Vagina (tissue), 2 donors: Measurements from ENCODE around the gene IL25. TPM values are rescaled to one million over a fixed set of nuclear protein-coding genes. Genes with fewer than 3 reads are reported as not detected.
"Not testable (repeated sequence)": the region's sequence is repeated elsewhere in the genome, so short reads cannot be mapped to it uniquely, and the experiment has no call there.

Source experiments
- DNase-seq, 2 donors: peaks; one replicate each; pipeline ENCODE4 v3.0.0-alpha.2; 2017; ENCODE audit errors: extremely low spot score in 2 of 2
- H3K27ac ChIP-seq: fragments of 200-600 bp; sonication (generic); one replicate; pipeline ENCODE4 v1.5.1; 2019
- H3K27me3 ChIP-seq: fragments of 200-600 bp; sonication (generic); one replicate; pipeline ENCODE4 v1.5.1; 2019
- H3K36me3 ChIP-seq, 2 donors: fragments of 200-600 bp; sonication (generic); one replicate each; pipeline ENCODE4 v1.5.1; 2017 to 2019
- H3K4me1 ChIP-seq: fragments of 200-600 bp; sonication (generic); one replicate; pipeline ENCODE4 v1.5.1; 2019
- H3K4me3 ChIP-seq, 2 donors: fragments of 200-600 bp; sonication (generic); 1 replicate in 1 of 2; 2 replicates in 1 of 2; pipeline ENCODE4 v1.5.1; 2016 to 2019
- H3K9me3 ChIP-seq: fragments of 200-600 bp; sonication (generic); one replicate; pipeline ENCODE4 v1.5.1; 2019
- CTCF ChIP-seq, 3 experiments: fragments of 450-650 bp in 2 of 3; fragments of 200-600 bp in 1 of 3; sonication (generic) in 1 of 3; IDR thresholded peaks; one replicate each; pipeline ENCODE4 v1.5.1; 2017 to 2019; ENCODE audit warnings: antibody characterized with exemption in 3 of 3, mild to moderate bottlenecking in 2 of 3, moderate library complexity in 2 of 3
- POLR2A ChIP-seq, 2 donors: fragments of 450-650 bp; IDR thresholded peaks; one replicate each; pipeline ENCODE4 v1.6.1; 2017; ENCODE audit warnings: antibody characterized with exemption in 2 of 2, mild to moderate bottlenecking in 2 of 2, moderate library complexity in 2 of 2
- POLR2AphosphoS5 ChIP-seq, 2 donors: sonication (generic); formaldehyde crosslinking; IDR thresholded peaks; one replicate each; pipeline ENCODE4 v1.9.0; 2017; ENCODE audit warnings: antibody characterized with exemption in 2 of 2, mild to moderate bottlenecking in 2 of 2, low read depth in 1 of 2; ENCODE audit not compliant: insufficient read depth in 1 of 2
- intact Hi-C: fragments of 100-400 bp; cut with DNase I; formaldehyde crosslinking; loops from one replicate; pipeline ENCODE4 v1.15.1; 2023
- total RNA-seq: library from RNA; depleted of rRNA; stranded (reverse); fragments of >200 nt; gene quantifications from one replicate; pipeline ENCODE4 v1.2.3, GENCODE V29; 2016

Gene IL25
- total RNA-seq, 1 donor from 2014 or later, result not detected

GRCh38 chr14:23389396-23389795 is 16.8 kb downstream of the IL25 start:
- Histone ChIP-seq H3K4me1 (no peaks in the 10 kb centered on the region), H3K36me3 (no peaks in the 10 kb centered on the region), H3K27ac (no peak overlapping the region), H3K4me3 (no peak overlapping the region), H3K27me3 (no peaks in the 10 kb centered on the region), H3K9me3 (no peaks in the 10 kb centered on the region)
- intact Hi-C loops, result no loop called here
- TF ChIP-seq POLR2AphosphoS5 (IDR thresholded peaks at IDR 0.05; ENCODE audit: insufficient read depth in 1 of 2, low read depth in 1 of 2) (no peak), CTCF (IDR thresholded peaks at IDR 0.05) (no peak)
- DNase-seq, result no peak

- H3K9me3 ChIP-seq, DNase-seq, H3K4me3 ChIP-seq, intact Hi-C loops, H3K4me1 ChIP-seq, H3K27me3 ChIP-seq, H3K27ac ChIP-seq, H3K36me3 ChIP-seq: not testable (repeated sequence)
Measured at GRCh38 chr14:23389871-23390270, 17.3 kb downstream of the IL25 start.

GRCh38 chr14:23392613-23393012 is 20.0 kb downstream of the IL25 start:
- Histone ChIP-seq H3K9me3 (no peaks in the 10 kb centered on the region), H3K27me3 (no peaks in the 10 kb centered on the region), H3K36me3 (no peaks in the 10 kb centered on the region)

GRCh38 chr14:23396126-23396525 is 23.5 kb downstream of the IL25 start:
- Histone ChIP-seq H3K36me3 (no peaks in the 10 kb centered on the region), H3K4me1 (no peaks in the 10 kb centered on the region), H3K27ac (no peak overlapping the region), H3K27me3 (no peaks in the 10 kb centered on the region), H3K9me3 (no peaks in the 10 kb centered on the region), H3K4me3 (no peak overlapping the region)
- no peak for TF ChIP-seq POLR2A (IDR thresholded peaks at IDR 0.05)
- no peak for TF ChIP-seq CTCF (IDR thresholded peaks at IDR 0.05)
- TF ChIP-seq POLR2AphosphoS5 (IDR thresholded peaks at IDR 0.05; ENCODE audit: insufficient read depth in 1 of 2, low read depth in 1 of 2), result no peak
- DNase-seq, result no peak
- intact Hi-C loops, result no loop called here

More at GRCh38 chr14:23392613-23393012, 20.0 kb downstream of the IL25 start:
- no peak for DNase-seq
- no peak overlapping the region for H3K27ac ChIP-seq
- TF ChIP-seq POLR2A (IDR thresholded peaks at IDR 0.05) (no peak), CTCF (IDR thresholded peaks at IDR 0.05) (no peak), POLR2AphosphoS5 (IDR thresholded peaks at IDR 0.05; ENCODE audit: insufficient read depth in 1 of 2, low read depth in 1 of 2) (no peak)
- H3K4me3 ChIP-seq, result no peak overlapping the region
- H3K4me1 ChIP-seq, result no peaks in the 10 kb centered on the region
- intact Hi-C loops, result no loop called here

- H3K9me3 ChIP-seq, result no peaks in the 10 kb centered on the region
- intact Hi-C loops, result no loop called here
- no peaks in the 10 kb centered on the region for H3K36me3 ChIP-seq
- DNase-seq, result no peak
- no peaks in the 10 kb centered on the region for H3K27me3 ChIP-seq
- TF ChIP-seq CTCF (IDR thresholded peaks at IDR 0.05) (no peak), POLR2AphosphoS5 (IDR thresholded peaks at IDR 0.05; ENCODE audit: insufficient read depth in 1 of 2, low read depth in 1 of 2) (no peak), POLR2A (IDR thresholded peaks at IDR 0.05) (no peak)
- H3K4me1 ChIP-seq, result no peaks in the 10 kb centered on the region
- no peak overlapping the region for H3K4me3 ChIP-seq
- no peak overlapping the region for H3K27ac ChIP-seq
Measured at GRCh38 chr14:23396781-23397407, 24.3 kb downstream of the IL25 start.
